Mucosa of rectum (tissue), 2 donors: Measurements from ENCODE around the gene TEX48.

Experiments used
- H3K27ac ChIP-seq, 2 donors: one replicate each; pipeline ENCODE4 v1.7.0; 2013; ENCODE audit warnings: inconsistent platforms in 2 of 2, low read depth in 2 of 2, low read length in 2 of 2
- H3K27me3 ChIP-seq, 2 donors: one replicate each; pipeline ENCODE4 v1.7.0; 2013; ENCODE audit warnings: low read length in 2 of 2; ENCODE audit not compliant: control insufficient read depth in 2 of 2, insufficient read depth in 2 of 2
- H3K36me3 ChIP-seq, 2 donors: one replicate each; pipeline ENCODE4 v1.7.0; 2013; ENCODE audit warnings: low read length in 2 of 2; ENCODE audit not compliant: control insufficient read depth in 2 of 2, insufficient read depth in 2 of 2
- H3K4me1 ChIP-seq, 2 donors: one replicate each; pipeline ENCODE4 v1.7.0; 2013; ENCODE audit warnings: low read length in 2 of 2, mild to moderate bottlenecking in 1 of 2; ENCODE audit not compliant: control insufficient read depth in 2 of 2, insufficient read depth in 2 of 2
- H3K4me3 ChIP-seq, 2 donors: one replicate each; pipeline ENCODE4 v1.7.0; 2013; ENCODE audit warnings: low read length in 2 of 2
- H3K9ac ChIP-seq, 2 donors: one replicate each; pipeline ENCODE4 v1.7.0; 2013; ENCODE audit warnings: low read length in 2 of 2, low read depth in 1 of 2, mild to moderate bottlenecking in 1 of 2
- H3K9me3 ChIP-seq, 2 donors: one replicate each; pipeline ENCODE4 v1.7.0; 2013; ENCODE audit warnings: low read length in 2 of 2; ENCODE audit not compliant: control insufficient read depth in 2 of 2
- donor health status: healthy.
- donor health status: Normal muscosa, but diverticular disease.

The TEX48 gene, protein sequence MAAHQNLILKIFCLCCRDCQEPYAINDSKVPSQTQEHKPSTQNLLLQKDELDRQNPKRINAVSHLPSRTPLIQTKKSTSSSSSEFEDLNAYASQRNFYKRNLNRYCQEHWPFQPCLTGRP

DNA sequence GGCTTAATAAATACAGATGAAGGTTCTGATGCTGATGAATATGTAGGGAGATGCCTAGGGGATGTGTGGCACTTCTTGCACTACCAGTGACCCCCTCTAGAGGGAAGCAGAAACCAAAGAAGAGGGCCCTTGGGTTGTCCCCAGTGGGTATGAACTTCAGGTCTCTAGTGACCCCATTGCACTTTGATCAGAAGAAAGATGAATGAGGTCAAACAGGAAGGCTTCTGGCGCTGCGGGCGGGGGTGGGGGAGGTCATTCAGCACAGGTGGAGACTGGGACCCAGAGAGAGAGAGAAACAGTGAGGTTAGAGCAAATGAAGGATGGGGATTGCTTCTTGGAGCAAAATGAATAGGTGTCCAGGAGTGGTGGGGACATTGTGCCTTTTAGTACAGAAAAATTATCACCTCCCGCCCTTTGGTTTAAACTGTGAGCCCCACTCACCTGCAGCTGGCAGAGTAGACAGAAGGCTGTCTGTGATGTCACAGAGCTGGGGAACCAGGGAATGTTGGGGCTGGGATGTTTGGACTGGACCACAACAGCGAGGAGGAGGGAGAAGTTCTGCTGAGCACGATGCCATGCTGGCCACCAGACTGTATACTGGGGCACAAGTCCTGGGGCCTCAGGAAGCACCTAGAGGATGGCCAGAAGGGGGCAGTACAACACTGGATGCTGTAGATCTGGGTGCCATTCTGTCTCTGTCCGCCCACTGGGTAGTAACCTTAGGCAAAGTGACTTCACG lies at the start of gene TEX48:
TSS of gene TEX48 (minus strand) at position 599 of the 739 bp plus-strand sequence. CDS start 10,469 bp downstream, outside the sequence.
- Histone ChIP-seq H3K4me1 (no peaks in the 10 kb centered on the region), H3K36me3 (no peaks in the 10 kb centered on the region), H3K9ac (no peak within 1 kb of the TSS), H3K9me3 (no peaks in the 10 kb centered on the region), H3K4me3 (no peak within 1 kb of the TSS), H3K27ac (no peak within 1 kb of the TSS), H3K27me3 (no peaks in the 10 kb centered on the region)

DNA sequence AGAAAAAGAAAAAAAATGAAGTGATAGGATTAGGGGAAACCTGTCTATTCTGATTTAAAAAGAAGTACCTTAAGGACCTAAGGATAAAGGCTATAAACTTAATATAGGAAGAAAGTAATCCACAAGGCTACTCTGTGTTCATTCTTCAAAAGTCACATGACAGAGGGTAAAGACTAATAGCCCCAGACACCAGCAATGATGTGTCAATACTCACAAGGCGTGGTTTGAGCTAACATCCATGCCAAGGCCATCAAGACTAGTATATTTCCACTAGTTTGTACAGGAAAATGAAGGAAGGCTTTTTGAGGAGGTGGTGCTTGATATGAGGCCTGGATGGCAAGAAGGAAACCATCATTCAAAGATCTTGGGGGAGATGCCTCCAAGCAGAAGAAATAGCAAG lies 49.7 kb upstream of the TEX48 start:
- H3K27me3 ChIP-seq = no peaks in the 10 kb centered on the region
- peaks cover 0 to 4% of the 10 kb centered on the region in 2 donors for H3K4me1 ChIP-seq
- no peak overlapping the region for H3K9ac ChIP-seq
- H3K9me3 ChIP-seq = no peaks in the 10 kb centered on the region
- H3K36me3 ChIP-seq = no peaks in the 10 kb centered on the region
- H3K27ac ChIP-seq = no peak overlapping the region
- H3K4me3 ChIP-seq = no peak overlapping the region

DNA sequence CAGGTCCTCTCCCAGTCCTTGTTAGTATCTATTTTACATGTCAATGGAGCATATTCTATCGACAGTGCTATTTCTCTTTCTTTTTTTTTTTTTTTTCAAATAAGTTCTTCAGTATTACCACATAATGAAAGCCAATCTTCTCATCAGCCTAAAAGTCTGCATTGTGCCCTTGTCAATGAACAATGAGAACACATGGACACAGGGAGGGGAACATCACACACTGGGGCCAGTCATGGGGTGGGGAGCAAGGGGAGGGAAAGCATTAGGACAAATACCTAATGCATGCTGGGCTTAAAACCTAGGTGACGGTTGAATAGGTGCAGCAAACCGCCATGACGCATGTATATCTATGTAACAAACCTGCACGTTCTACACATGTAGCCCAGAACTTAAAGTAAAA lies 47.7 kb upstream of the TEX48 start:
- H3K4me3 ChIP-seq = no peak overlapping the region
- H3K27ac ChIP-seq = no peak overlapping the region
- H3K4me1 ChIP-seq = peaks cover 0 to 4% of the 10 kb centered on the region in 2 donors
- H3K9me3 ChIP-seq = no peaks in the 10 kb centered on the region
- no peak overlapping the region for H3K9ac ChIP-seq
- H3K27me3 ChIP-seq = no peaks in the 10 kb centered on the region
- no peaks in the 10 kb centered on the region for H3K36me3 ChIP-seq

DNA sequence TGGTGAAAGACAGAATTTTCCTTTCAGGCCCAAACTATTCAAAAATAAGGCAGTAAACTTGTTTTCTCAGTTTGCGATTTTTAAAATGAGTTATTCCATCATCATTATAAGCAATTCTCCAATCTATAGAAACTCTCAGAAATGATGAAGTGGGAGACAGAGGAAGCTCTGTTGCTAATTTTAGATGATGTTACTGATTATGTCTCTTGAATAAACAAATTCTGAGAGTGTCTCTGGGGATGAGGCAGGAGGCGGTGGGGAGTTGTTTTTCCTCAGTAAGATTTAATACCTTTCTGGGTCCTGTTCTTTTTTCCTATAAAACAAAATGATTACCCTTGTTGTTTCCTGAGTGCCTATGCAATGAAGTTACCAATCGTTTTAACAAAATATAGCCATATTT lies 43.9 kb upstream of the TEX48 start:
- H3K27me3 ChIP-seq = no peaks in the 10 kb centered on the region
- H3K9me3 ChIP-seq = no peaks in the 10 kb centered on the region
- no peak overlapping the region for H3K4me3 ChIP-seq
- H3K36me3 ChIP-seq = no peaks in the 10 kb centered on the region
- H3K27ac ChIP-seq = no peak overlapping the region
- H3K4me1 ChIP-seq = no peaks in the 10 kb centered on the region
- H3K9ac ChIP-seq = no peak overlapping the region

DNA sequence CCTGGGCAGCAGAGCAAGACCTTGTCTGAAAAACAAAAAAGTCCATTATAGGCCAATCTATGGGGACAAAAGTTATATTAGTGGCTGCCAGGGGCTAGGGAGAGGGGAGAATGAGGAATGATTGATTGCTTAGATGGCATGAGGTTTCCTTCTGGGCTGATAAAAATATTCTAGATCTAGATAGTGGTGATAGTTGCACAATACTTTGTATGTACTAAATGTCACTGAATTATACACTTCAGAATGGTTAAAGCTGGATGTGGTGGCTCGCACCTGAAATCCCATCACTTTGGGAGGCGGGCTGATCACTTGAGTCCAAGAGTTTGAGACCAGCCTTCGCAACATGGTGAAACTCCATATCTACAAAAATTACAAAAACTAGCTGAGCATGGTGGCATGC lies 42.8 kb upstream of the TEX48 start:
- Histone ChIP-seq H3K4me1 (no peaks in the 10 kb centered on the region), H3K27ac (no peak overlapping the region), H3K9ac (no peak overlapping the region), H3K36me3 (no peaks in the 10 kb centered on the region), H3K9me3 (no peaks in the 10 kb centered on the region), H3K4me3 (no peak overlapping the region), H3K27me3 (no peaks in the 10 kb centered on the region)

DNA sequence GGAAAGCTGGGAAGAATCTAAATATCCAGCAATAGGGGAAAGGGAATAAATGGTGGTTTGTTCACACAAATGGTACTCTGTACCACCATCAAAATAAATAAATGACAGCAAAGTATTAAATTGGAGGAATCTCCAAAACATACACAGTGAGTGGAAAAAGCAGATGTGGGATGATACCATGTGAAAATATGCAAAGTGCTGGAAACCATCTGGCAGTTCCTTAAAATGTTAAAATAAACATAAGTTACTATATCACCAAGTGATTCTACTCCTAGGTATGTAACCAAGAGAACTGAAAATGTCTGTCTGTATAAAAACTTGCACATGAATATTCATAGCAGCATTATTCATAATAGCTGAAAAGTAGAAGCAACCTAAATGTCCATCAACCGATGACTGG lies 41.9 kb upstream of the TEX48 start:
- H3K27ac ChIP-seq = no peak overlapping the region
- H3K27me3 ChIP-seq = no peaks in the 10 kb centered on the region
- no peaks in the 10 kb centered on the region for H3K4me1 ChIP-seq
- H3K9me3 ChIP-seq = no peaks in the 10 kb centered on the region
- no peaks in the 10 kb centered on the region for H3K36me3 ChIP-seq
- H3K9ac ChIP-seq = no peak overlapping the region
- no peak overlapping the region for H3K4me3 ChIP-seq

DNA sequence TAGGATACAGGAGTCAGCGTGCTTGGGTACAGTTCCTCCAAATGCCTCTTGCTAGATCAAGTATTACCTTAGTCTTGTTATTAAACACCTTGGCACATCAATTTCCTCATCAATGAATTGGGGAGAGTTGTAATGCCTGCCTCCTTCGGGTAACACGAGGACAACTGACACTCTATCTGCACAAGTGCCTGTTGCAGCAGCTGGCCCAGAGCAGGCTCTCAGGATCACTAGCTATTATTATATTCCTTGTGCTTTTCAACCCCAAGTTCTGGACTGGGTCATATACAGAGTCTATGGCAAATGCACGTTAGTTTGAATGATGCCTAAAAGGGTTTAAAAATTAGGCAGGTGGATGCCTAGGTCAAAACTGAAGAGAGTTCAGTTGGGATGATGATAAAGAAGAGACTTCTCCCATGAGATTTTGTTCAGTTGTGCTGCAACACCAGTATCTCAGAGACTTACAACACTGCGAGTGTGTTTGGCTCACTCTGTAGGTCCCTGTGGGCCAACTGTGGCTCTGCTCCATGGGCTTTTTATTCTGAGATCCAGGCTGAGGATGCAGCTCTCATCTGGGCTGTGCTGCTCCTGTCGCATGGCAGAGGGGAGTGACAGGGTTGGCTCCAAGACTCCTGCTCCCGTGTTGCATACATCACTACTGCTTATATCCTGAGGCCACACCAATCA lies 41.1 kb upstream of the TEX48 start:
- no peaks in the 10 kb centered on the region for H3K27me3 ChIP-seq
- H3K27ac ChIP-seq = no peak overlapping the region
- H3K36me3 ChIP-seq = no peaks in the 10 kb centered on the region
- H3K9ac ChIP-seq = no peak overlapping the region
- H3K9me3 ChIP-seq = no peaks in the 10 kb centered on the region
- no peaks in the 10 kb centered on the region for H3K4me1 ChIP-seq
- H3K4me3 ChIP-seq = no peak overlapping the region

DNA sequence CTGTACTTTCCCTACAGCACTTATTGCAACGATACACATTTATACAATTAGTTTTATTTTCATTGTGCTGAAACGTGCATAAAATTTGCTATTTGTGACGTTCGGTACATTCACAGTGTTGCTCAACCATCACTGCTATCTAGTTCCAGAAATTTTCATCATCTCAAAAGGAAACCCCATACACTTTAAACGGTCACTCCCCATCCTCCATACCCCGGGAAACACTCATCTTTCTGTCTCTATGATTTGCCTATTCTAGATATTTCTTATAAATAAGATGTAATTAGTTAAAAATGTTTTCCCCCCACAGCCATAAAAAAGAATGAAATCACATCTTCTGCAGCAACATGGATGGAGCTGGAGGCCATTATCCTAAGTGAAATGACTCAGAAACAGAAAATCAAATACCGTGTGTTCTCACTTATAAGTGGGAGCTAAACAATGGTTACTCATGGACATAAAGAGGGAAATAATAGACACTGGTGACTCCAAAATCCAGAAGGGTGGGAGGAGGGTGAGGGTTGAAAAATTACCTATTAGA lies 40.2 kb upstream of the TEX48 start:
- no peak overlapping the region for H3K9ac ChIP-seq
- no peaks in the 10 kb centered on the region for H3K36me3 ChIP-seq
- no peak overlapping the region for H3K27ac ChIP-seq
- H3K4me1 ChIP-seq = no peaks in the 10 kb centered on the region
- H3K27me3 ChIP-seq = no peaks in the 10 kb centered on the region
- H3K4me3 ChIP-seq = no peak overlapping the region
- H3K9me3 ChIP-seq = no peaks in the 10 kb centered on the region

DNA sequence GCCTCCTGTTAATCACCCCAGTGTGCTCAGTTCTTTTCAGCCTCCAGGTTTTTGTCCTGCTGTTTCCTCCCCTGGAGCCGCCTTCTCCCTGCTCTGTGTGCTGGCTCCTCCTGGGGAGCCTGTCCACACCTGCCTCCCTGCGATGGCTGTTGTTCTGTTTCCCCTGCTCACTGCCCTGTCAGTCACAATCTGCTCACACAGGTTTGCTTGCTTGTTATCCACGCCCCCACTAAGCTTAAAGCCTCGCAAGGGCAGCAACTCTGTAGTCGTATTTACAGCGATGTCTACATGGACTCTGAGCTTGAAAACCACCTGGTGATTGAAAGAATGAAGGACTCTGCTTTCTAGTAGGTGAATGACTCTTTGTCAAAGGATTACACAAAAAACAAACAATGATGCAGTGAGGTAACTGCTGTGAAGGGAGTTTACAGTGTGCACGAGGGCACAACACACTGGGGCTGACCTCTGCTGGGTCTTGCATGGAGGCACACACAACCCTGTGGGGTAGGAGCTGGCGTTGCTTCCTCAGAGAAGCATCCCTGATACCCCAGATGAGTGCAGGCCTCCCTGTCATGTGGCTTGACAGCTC lies 39.6 kb upstream of the TEX48 start:
- Histone ChIP-seq H3K27ac (no peak overlapping the region), H3K4me3 (no peak overlapping the region), H3K9me3 (no peaks in the 10 kb centered on the region)

DNA sequence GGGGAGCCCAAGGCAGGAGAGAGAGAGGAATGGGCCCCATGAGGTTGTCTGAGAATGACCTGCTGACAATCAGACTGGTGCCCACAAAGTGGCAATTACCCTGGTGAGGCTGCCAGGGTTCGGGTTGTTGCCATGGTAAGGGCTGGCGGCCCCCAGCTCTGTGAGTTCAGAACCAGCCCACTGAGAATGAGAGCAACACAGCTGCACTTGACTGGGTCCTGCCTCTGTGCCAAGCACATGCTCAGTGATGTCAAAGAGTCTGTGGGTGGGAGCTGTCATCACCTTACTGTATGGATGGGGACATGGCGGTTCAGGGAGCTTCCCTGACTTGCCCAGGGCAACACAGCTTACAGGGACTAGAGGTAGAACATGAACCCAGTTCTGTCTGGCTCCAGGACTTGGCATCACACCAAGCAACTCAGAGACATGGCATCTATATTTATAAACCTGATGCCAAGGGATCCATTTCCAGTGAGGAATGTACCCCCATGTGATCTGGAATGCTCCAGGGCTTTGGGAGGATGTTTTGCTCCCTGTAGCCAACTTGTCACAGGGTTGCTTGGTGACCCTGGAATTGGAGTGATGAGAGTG lies 38.2 kb upstream of the TEX48 start:
- H3K9me3 ChIP-seq = no peaks in the 10 kb centered on the region
- H3K36me3 ChIP-seq = no peaks in the 10 kb centered on the region
- no peak overlapping the region for H3K27ac ChIP-seq
- H3K4me3 ChIP-seq = no peak overlapping the region
- H3K27me3 ChIP-seq = no peaks in the 10 kb centered on the region
- no peaks in the 10 kb centered on the region for H3K4me1 ChIP-seq
- no peak overlapping the region for H3K9ac ChIP-seq

More for the DNA sequence above, 39.6 kb upstream of the TEX48 start:
- Histone ChIP-seq H3K27me3 (no peaks in the 10 kb centered on the region), H3K36me3 (no peaks in the 10 kb centered on the region), H3K4me1 (no peaks in the 10 kb centered on the region), H3K9ac (no peak overlapping the region)
